ENCODE results near the gene NDUFC1.
"Not testable (repeated sequence)": the region's sequence is repeated elsewhere in the genome, so short reads cannot be mapped to it uniquely, and the experiment has no call there.

Gene NDUFC1

GRCh38 chr4:139299536-139299935 lies 2.7 kb downstream of the NDUFC1 start:
- DNase-seq (ENCODE audit: extremely low read depth in 1 of 2, low read depth in 1 of 2) = no peak

- DNase-seq (ENCODE audit: extremely low read depth in 1 of 2, low read depth in 1 of 2) = no peak
Observed at GRCh38 chr4:139297001-139297410, 5.3 kb downstream of the NDUFC1 start.

- no peak for DNase-seq (ENCODE audit: extremely low read depth in 1 of 2, low read depth in 1 of 2)
Observed at GRCh38 chr4:139295942-139296299, 6.4 kb downstream of the NDUFC1 start.

- DNase-seq (ENCODE audit: extremely low read depth in 1 of 2, low read depth in 1 of 2) = peak; percentile 96 to 100
Observed at GRCh38 chr4:139295206-139295941, 6.9 kb downstream of the NDUFC1 start.

GRCh38 chr4:139286186-139286698 lies 16.0 kb downstream of the NDUFC1 start:
- no peak for DNase-seq (ENCODE audit: extremely low read depth in 1 of 2, low read depth in 1 of 2)

GRCh38 chr4:139282721-139283075 lies 19.6 kb downstream of the NDUFC1 start:
- no peak for DNase-seq (ENCODE audit: extremely low read depth in 1 of 2, low read depth in 1 of 2)

- DNase-seq (ENCODE audit: extremely low read depth in 1 of 2, low read depth in 1 of 2) = no peak
Observed at GRCh38 chr4:139282065-139282720, 20.1 kb downstream of the NDUFC1 start.

GRCh38 chr4:139279760-139280620 lies 22.3 kb downstream of the NDUFC1 start, which contains the start of gene MGARP:
Gene MGARP, minus strand, starts transcription at chr4:139280225. Its CDS starts 67 bp downstream, at chr4:139280158.
- DNase-seq (ENCODE audit: extremely low read depth in 1 of 2, low read depth in 1 of 2) = no peak

- DNase-seq (ENCODE audit: extremely low read depth in 1 of 2, low read depth in 1 of 2) = no peak
Observed at GRCh38 chr4:139278912-139279759, 23.1 kb downstream of the NDUFC1 start.

GRCh38 chr4:139278485-139278884 lies 23.8 kb downstream of the NDUFC1 start:
- no peak for DNase-seq (ENCODE audit: extremely low read depth in 1 of 2, low read depth in 1 of 2)

GRCh38 chr4:139275281-139275735 lies 27.0 kb downstream of the NDUFC1 start:
- DNase-seq (ENCODE audit: extremely low read depth in 1 of 2, low read depth in 1 of 2) = no peak

GRCh38 chr4:139274790-139275189 lies 27.5 kb downstream of the NDUFC1 start:
- DNase-seq (ENCODE audit: extremely low read depth in 1 of 2, low read depth in 1 of 2) = no peak

GRCh38 chr4:139273835-139274234 lies 28.4 kb downstream of the NDUFC1 start:
- no peak for DNase-seq (ENCODE audit: extremely low read depth in 1 of 2, low read depth in 1 of 2)

GRCh38 chr4:139267301-139267700 lies 35.0 kb downstream of the NDUFC1 start:
- no peak for DNase-seq (ENCODE audit: extremely low read depth in 1 of 2, low read depth in 1 of 2)

- DNase-seq (ENCODE audit: extremely low read depth in 1 of 2, low read depth in 1 of 2) = peak; percentile 28 to 38
Observed at GRCh38 chr4:139266583-139267257, 35.6 kb downstream of the NDUFC1 start.

- DNase-seq (ENCODE audit: extremely low read depth in 1 of 2, low read depth in 1 of 2) = no peak
Observed at GRCh38 chr4:139266208-139266582, 36.1 kb downstream of the NDUFC1 start.

- DNase-seq (ENCODE audit: extremely low read depth in 1 of 2, low read depth in 1 of 2) = no peak
Observed at GRCh38 chr4:139265654-139266053, 36.6 kb downstream of the NDUFC1 start.

GRCh38 chr4:139256349-139256748 lies 45.9 kb downstream of the NDUFC1 start:
- DNase-seq (ENCODE audit: extremely low read depth in 1 of 2, low read depth in 1 of 2) = no peak

GRCh38 chr4:139255581-139255980 lies 46.7 kb downstream of the NDUFC1 start:
- not testable (repeated sequence) for DNase-seq (ENCODE audit: extremely low read depth in 1 of 2, low read depth in 1 of 2)

- no peak for DNase-seq (ENCODE audit: extremely low read depth in 1 of 2, low read depth in 1 of 2)
Observed at GRCh38 chr4:139253713-139254112, 48.6 kb downstream of the NDUFC1 start.
